Stimulated activated CD4-positive, alpha-beta T cell treated with anti-CD3 and anti-CD28 coated beads, Interleukin-4, amount 100 ng/mL, for 1 hour (primary cell): Measurements from ENCODE around the gene CPAMD8.

Source experiments
- DNase-seq: peaks from one replicate; pipeline ENCODE4 v3.0.0-alpha.2; 2020

The CPAMD8 gene

GRCh38 chr19:16869331-16869972 lies 157.2 kb downstream of the CPAMD8 start:
- no peak for DNase-seq

GRCh38 chr19:16868423-16869130 lies 158.0 kb downstream of the CPAMD8 start:
- DNase-seq = no peak

- no peak for DNase-seq
These were observed 159.4 kb downstream of the CPAMD8 start for GRCh38 chr19:16867211-16867610.

- no peak for DNase-seq
These were observed 163.7 kb downstream of the CPAMD8 start for GRCh38 chr19:16862826-16863415.

DNA sequence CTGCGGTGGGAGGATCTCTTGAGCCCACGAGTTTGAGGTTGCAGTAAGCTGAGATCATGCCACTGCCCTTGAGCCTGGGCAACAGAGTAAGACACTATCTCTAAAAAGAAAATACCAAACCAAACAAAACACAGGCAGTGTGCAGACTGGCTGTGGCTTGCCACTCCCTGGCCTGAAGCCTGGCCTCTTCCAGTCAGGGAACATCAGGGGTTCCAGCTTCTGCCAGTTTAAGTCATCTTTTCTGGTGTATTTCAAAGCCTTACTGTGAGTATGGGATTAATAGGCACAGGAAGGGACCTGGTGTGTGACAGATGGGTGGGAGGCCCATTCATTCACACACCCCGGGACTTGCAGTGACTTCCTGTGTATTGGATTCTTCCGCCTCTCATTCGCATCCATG lies 164.8 kb downstream of the CPAMD8 start:
- no peak for DNase-seq

DNA sequence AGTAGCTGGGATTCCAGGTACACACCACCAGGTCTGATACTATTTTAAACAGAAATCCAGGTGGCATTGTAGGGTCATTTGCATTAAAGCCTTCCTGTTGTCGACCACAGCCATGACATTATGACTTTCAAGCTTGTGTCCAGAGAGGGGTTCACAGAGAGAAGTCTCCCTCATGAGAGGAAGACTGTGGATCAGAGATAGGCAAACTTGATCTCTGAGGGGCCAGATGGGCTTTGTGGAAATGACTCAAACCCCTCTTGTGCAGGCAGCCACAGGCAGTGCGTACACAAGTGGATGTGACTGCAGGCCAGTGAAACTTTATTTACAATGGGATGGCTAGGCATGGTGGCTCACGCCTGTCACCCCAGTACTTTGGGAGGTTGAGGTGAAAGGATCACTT lies 165.6 kb downstream of the CPAMD8 start:
- DNase-seq = no peak

DNA sequence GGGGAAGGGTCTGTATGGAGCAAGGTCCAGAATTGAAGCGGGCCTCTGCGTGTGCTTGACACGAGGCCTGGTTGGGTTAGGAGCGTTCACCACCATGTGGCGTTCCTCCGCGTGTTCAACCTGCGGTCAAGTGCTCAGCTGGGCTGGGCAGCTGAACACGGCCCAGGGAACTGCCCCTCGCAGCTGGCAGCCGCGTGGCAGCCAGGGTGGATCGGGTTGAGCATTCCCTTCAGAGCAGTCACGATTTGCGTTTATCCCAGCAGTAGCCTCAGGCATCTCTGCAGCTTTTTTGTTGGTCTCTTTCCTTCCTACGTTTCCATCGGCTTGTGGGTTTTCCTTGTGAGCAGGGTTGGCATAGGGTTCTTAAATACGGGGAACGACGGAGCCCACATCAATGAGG lies 166.5 kb downstream of the CPAMD8 start:
- DNase-seq = no peak

DNA sequence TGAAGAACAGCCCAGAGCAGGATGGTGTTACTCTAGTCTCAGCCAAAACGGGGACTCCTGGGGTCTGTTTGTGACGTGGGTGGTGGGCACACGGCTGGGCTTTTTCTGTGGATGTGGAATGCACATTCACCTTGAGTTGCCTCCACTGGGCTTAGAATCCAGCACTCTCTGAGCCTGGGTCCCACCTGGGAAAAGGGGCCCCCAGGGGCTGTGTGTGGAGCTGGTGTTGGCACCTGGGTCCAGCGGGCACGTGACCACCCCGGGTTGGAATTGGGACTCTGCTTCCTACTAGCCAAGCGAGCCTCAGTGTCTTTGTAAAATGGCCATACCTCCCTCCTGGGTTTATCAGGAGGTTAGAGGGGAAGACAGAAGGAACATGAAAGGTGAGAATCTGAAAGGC lies 167.0 kb downstream of the CPAMD8 start:
- no peak for DNase-seq

- DNase-seq = no peak
These were observed 170.5 kb downstream of the CPAMD8 start for GRCh38 chr19:16856091-16856490.

DNA sequence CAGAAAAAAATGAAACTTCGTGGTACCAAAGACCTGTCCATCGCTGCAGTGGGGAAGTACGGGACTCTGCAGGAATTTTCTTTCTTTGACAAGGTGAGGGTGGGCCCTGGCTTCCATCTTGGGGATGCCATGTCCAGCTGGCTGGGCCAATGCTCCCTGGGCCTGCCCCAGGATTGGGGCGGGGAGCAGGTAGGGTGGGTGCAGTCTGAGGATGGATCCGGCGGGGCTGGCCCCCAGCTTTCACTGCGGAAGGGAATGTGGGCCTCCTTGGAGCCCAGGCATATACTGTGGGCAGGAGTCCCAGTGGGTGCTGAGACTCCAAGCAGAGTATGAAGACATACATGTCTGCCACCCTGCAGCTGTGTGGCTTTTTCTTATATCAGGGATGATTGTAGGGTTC lies 173.5 kb downstream of the CPAMD8 start:
- DNase-seq = no peak

- no peak for DNase-seq
These were observed 175.4 kb downstream of the CPAMD8 start for GRCh38 chr19:16851031-16851712.

- DNase-seq = no peak
These were observed 176.5 kb downstream of the CPAMD8 start for GRCh38 chr19:16850133-16850532.

DNA sequence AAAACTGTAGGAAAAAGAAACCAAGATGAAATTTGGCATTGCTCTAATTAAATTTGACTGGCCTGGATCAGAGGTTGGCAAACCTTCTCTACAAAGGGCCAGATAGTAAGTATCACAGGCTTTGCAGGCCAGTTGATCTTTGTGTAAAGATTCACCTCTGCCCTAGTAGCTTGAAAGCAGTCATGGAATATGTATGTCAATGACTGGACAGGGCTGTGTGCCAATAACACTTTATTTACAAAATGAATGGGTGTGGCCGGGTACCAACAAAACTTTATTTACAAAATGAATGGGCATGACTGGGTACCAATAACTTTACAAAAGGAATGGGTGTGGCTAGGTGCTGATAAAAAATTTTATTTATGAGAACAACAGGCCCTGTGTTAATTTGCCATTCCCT lies 177.4 kb downstream of the CPAMD8 start:
- DNase-seq = no peak

DNA sequence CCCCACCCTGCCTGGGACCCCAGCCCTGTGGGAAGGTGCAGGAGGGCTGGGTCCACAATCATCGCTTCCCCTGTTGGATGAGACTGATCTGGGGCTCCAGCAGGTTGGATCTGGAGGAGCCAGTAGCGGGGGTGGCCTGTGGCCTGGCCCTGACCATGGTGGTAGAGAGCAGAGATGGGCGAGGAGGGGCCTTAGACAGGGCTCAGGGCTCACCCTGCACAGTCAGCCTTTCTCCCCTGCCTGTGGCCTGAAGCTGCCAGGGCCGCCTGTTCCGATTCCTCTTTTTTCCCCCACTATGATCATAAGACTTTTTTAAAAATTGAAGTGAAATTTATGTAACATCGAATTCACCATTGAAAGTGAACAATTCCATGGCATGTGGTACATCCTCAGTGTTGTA lies 179.2 kb downstream of the CPAMD8 start:
- DNase-seq = no peak

DNA sequence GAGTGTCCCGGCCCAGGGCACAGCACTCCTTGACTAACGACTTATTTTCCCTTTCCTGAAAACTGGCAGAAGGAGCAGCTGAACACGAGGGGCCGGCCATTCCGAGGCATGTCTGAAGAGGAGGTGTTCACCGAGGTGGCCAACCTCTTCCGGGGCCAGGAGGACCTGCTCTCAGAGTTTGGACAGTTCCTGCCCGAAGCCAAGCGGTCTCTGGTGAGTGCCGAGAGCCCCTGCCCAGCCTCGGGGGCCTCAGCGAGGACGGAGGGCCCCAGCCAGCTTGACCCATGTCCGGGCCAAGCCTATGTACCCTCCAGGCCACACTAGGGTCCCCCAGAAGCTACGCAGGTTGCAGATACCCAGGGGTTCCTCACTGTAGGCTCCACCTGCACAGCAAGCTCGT lies 179.7 kb downstream of the CPAMD8 start:
- DNase-seq = no peak
